Stimulated activated CD4-positive, alpha-beta T cell treated with anti-CD3 and anti-CD28 coated beads, Interleukin-12 subunit alpha, Interleukin-12 subunit beta, amount 100 ng/mL, for 48 hours (primary cell): Measurements from ENCODE around the gene PROSER3.
A peak's percentile ranks its signal among the peaks of the same experiment; 100 is the strongest.

Experiments used
- DNase-seq, 3 donors: peaks; one replicate each; pipeline ENCODE4 v3.0.0-alpha.2; 2020; ENCODE audit warnings: low read depth in 2 of 3, low spot score in 1 of 3

Gene PROSER3

GRCh38 chr19:35775298-35776101 lies 17.5 kb downstream of the PROSER3 start, which contains the start of gene ARHGAP33:
Gene ARHGAP33, plus strand, starts transcription at chr19:35775564. Its CDS starts 95 bp downstream, at chr19:35775659.
- peak; percentile 98 to 100 (median 99) for DNase-seq

- DNase-seq, result no peak
These were observed 18.3 kb downstream of the PROSER3 start for GRCh38 chr19:35776102-35776788.

DNA sequence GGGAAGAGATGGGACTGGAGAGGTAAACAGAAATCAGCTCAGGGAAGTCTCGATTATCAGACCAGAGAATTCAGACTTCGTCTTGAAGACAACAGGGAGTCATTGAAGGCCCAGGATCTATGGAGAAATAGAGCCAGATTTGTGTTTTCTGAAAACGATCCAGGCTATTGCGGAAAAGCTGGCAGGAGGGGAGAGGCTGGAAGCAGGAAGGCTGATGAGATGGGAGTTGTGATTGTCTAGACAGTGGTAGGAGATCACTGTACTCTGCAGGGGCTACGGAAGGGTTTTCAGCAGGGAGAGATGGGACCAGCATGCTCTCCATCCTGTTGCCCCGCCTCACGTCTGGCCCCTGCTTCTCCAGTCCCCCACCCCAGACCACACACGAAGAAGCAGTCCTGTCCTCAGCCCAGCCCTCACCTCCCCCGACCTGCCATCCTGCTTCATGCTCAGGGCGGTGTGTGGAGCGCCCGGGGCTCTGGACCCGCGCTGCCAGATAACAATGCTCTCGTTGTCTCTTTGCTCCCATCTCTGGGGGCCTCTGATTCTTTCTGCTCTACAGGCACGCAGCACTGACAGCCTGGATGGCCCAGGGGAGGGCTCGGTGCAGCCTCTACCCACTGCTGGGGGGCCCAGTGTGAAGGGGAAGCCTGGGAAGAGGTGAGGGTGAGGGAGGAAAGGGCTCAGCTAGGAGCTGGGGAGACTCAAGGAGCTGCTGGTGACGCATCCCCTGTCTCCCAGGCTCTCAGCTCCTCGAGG lies 19.3 kb downstream of the PROSER3 start:
- DNase-seq, result no peak

DNA sequence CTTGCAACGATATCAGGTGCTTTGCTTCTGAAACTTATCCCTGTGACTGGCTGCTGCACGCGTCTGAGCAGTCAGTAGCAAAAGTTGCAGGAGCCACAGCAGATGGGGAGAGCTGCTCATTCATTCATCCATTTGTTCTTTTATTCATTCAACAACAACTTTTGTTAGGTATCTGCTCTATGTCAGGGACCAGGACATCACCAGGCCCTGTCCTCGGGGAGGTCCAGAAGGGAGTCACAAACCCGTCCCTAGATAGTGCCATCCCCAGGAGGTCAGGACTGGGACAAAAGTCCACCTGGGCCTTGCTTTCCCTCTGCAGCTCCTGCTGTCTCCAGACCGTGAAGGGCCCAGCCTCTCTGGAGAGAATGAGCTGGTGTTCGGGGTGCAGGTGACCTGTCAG lies 20.0 kb downstream of the PROSER3 start:
- DNase-seq, result no peak

DNA sequence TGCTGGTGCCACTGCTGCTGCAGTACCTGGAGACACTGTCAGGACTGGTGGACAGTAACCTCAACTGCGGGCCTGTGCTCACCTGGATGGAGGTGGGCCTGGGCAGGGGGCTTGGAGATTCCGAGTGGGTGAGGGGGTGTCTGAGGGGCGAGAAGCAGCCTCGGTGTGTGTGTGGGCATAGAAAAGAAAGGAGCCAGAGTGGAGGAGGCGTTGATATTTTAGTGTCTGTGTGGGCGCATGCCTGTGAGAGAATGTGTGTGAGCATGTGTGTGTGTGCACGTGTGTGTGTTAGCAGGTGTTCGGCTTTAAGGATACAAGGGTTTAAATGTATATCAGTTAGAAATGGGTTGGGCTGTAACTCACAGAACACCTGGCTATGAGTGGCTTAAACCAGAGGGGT lies 21.1 kb downstream of the PROSER3 start:
- DNase-seq, result no peak

- no peak for DNase-seq
These were observed 22.1 kb downstream of the PROSER3 start for GRCh38 chr19:35780058-35780457.

- no peak for DNase-seq
These were observed 22.7 kb downstream of the PROSER3 start for GRCh38 chr19:35780717-35781116.

- no peak for DNase-seq
These were observed 23.7 kb downstream of the PROSER3 start for GRCh38 chr19:35781650-35782049.

DNA sequence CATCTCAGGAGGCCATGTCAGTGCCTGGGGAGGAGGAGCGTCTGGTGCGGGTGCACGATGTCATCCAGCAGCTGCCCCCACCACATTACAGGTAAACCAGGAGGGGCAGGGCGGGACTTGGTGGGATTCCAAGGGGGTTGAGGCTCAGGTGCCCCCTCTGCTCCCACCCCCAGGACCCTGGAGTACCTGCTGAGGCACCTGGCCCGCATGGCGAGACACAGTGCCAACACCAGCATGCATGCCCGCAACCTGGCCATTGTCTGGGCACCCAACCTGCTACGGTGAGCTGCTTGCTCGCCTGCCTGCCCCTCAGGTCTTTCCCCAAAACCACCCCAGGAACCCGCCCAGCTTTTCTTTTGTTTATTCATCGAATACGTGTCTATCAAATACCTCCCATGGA lies 24.6 kb downstream of the PROSER3 start:
- DNase-seq, result no peak

DNA sequence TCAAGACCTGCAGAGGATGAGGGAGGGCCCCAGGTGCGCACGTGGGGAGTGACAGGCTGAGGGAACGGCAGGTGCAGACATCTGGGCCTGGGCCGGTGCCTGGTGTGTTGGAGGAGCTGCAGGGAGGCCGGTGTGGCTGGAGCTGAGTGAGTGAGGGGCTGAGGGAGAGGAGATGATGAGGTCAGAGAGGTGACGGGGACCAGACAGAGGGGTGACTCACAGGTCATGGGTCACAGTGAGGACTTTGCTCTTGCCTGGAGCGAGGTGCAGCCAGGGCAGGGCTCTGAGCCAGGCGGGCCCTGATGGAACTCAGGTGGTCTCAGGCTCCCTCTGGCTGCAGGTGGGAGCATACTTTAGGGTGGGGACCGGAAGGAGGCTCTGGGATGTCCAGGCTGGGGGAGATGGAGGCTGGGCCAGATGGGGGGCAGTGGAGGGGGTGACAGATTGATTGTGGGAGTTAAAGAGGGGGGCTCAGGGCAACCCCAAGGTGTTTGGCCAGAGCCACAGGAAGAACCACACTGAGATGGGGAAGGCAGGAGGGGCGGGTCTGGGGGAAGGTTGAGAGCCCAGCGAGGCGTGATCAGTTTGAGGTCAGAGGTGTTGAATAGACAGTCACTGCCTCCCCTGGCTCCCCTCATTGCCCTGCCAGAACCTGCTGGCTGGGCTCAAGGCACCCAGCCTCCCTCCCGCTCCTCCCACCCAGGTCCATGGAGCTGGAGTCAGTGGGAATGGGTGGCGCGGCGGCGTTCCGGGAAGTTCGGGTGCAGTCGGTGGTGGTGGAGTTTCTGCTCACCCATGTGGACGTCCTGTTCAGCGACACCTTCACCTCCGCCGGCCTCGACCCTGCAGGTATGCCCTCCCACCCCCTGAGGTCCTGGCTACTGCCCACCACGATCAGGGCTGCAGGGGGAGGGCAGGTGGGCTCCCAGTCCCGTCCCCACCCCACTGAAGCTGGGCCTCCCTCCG lies 25.8 kb downstream of the PROSER3 start:
- DNase-seq, result no peak

GRCh38 chr19:35784503-35785338 lies 26.7 kb downstream of the PROSER3 start:
- no peak for DNase-seq

DNA sequence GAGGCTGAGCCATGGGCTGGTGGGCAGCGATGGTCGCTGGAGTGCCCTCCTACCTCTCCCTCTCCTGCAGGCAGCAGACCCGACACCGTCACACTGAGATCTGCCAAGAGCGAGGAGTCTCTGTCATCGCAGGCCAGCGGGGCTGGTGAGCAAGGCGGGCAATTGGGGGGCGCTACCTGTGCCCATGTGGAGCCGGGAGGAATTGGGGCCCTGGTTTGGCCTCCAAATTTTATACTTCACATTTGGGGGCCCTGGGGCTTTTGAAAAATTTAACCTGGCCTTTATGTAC lies 27.3 kb downstream of the PROSER3 start:
- no peak for DNase-seq

GRCh38 chr19:35786299-35787160 lies 28.6 kb downstream of the PROSER3 start:
- DNase-seq, result no peak

DNA sequence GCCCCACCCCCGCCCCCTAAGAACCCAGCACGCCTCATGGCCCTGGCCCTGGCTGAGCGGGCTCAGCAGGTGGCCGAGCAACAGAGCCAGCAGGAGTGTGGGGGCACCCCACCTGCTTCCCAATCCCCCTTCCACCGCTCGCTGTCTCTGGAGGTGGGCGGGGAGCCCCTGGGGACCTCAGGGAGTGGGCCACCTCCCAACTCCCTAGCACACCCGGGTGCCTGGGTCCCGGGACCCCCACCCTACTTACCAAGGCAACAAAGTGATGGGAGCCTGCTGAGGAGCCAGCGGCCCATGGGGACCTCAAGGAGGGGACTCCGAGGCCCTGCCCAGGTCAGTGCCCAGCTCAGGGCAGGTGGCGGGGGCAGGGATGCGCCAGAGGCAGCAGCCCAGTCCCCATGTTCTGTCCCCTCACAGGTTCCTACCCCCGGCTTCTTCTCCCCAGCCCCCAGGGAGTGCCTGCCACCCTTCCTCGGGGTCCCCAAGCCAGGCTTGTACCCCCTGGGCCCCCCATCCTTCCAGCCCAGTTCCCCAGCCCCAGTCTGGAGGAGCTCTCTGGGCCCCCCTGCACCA lies 29.3 kb downstream of the PROSER3 start:
- DNase-seq, result no peak

DNA sequence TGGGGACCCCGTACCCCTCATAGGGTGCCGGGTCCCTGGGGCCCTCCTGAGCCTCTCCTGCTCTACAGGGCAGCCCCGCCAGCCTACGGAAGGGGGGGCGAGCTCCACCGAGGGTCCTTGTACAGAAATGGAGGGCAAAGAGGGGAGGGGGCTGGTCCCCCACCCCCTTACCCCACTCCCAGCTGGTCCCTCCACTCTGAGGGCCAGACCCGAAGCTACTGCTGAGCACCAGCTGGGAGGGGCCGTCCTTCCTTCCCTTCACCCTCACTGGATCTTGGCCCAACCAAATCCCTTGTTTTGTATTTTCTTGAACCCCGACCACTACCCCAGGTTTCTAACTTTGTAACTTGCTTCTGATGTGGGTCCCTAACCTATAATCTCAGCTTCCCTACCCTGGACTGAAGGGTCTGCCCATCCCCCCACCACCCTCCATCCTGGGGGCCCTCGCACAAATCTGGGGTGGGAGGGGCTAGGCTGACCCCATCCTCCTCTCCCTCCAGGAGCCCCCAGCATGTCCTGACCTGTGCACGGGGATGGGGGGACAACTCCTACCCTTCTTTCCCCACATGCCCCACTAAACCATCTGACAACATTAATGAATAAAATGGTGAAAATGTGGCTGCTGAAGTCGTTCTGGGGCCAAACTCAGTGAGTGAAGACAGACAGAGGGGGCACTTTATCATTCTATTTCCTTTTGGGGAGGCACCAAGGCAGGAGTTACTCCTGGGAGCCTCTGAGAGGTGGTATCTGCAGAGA lies 30.4 kb downstream of the PROSER3 start:
- DNase-seq, result no peak

- no peak for DNase-seq
These were observed 31.4 kb downstream of the PROSER3 start for GRCh38 chr19:35789195-35789977.
